ENCODE measurements around the gene NEUROD1. TPM values are rescaled to one million over a fixed set of nuclear protein-coding genes. Genes with fewer than 3 reads are reported as not detected.

Gene NEUROD1
- total RNA-seq, 2 donors from 2014 or later = not detected

DNA sequence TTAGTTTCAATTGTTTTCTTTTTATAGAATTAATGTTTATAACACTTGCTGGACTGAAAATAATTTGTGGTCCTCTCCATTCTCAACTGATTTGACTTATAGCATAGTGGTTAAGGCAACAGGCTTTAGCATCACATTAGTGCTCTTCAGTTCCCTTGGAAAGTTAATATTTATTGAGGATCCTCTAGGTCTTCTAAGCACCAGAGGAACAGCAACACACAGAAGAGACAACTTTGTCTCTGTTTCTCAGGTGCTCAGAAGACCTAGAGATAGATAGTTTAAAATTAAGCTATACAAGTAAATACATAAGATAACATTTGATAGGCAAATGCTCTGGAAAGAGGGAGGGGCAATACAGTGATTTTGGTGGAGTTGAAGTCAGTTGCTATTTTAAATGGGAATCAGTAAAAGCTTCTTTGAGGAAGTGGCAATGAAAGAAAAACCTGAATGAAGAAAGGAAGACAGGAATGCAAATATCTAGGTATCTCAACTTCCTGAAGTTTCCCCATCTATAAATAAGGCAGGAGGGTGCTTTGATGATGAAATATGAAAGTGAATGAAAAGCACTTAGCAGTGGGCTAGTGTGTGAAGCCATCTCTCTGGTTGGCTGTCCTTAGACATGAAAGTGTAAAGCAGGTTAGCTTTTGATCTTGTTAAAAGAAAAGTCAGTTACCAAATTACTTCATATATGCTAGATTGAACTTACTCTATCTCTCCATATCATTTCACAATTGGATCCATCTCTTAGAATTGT, 7.9 kb downstream of the NEUROD1 start:
- TF ChIP-seq CTCF (IDR thresholded peaks at IDR 0.05) (no peak), POLR2A (IDR thresholded peaks at IDR 0.05) (no peak), POLR2AphosphoS5 (IDR thresholded peaks at IDR 0.05) (no peak)
- no peak for DNase-seq (ENCODE audit: low spot score)
- H3K4me3 ChIP-seq = no peak overlapping the region
- H3K27ac ChIP-seq = no peak overlapping the region
- intact Hi-C loops (cut with DNase I) = no loop called here
- no peaks in the 10 kb centered on the region for H3K36me3 ChIP-seq
- H3K4me1 ChIP-seq (replicated peaks) = no peaks in the 10 kb centered on the region
- no peaks in the 10 kb centered on the region for H3K9me3 ChIP-seq
- H3K27me3 ChIP-seq (replicated peaks; ENCODE audit: insufficient read depth) = peaks cover 2% of the 10 kb centered on the region

DNA sequence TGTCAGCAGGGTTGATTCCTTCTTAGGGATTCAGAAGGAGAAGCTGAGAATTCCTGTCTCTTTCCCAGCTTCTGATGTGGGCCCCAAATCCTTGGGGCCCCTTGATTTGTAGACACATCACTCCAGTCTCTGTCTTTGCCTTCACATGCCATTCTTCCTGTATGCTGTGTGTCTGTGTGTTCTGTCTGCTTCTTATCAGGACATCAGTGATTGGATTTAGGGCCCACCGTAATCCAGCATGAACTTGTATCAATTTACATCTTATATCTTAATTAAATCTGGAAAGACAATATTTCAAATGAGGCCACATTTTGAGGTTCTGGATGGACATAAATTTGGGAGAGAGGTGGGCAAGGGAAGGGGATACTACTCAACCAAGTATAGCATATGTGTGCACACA, 9.7 kb downstream of the NEUROD1 start:
- DNase-seq (ENCODE audit: low spot score) = no peak
- 25% methylated on average over 1 of the region's 1 CpG for WGBS
- H3K27me3 ChIP-seq (replicated peaks; ENCODE audit: insufficient read depth) = peaks cover 2% of the 10 kb centered on the region
- H3K9me3 ChIP-seq = no peaks in the 10 kb centered on the region
- H3K4me1 ChIP-seq (replicated peaks) = no peaks in the 10 kb centered on the region
- no peak overlapping the region for H3K4me3 ChIP-seq
- no peak overlapping the region for H3K27ac ChIP-seq
- H3K36me3 ChIP-seq = no peaks in the 10 kb centered on the region
- TF ChIP-seq POLR2AphosphoS5 (IDR thresholded peaks at IDR 0.05) = no peak
- no peak for TF ChIP-seq POLR2A (IDR thresholded peaks at IDR 0.05)
- TF ChIP-seq CTCF (IDR thresholded peaks at IDR 0.05) = no peak
- intact Hi-C loops (cut with DNase I) = no loop called here

DNA sequence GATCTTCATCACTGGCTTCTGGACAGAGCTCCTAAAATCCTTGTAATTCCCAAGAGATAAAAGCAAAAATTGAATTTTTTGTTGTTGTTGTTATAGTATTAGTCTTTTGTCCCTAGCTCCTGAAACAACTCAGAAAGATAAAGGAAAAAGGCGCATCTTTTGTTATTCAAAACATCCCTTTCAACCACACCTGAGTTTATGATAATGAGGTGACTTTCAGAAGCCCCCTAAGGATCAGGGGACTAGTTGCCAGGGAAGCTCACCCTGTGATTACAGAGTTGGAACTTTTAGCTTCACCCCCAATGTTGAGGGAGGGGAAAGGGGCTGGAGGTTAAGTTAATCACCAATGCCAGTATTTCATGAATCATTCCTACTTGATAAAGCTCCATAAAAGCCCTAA, 13.1 kb downstream of the NEUROD1 start:
- 65% methylated on average over 1 of the region's 1 CpG for WGBS
- TF ChIP-seq POLR2AphosphoS5 (IDR thresholded peaks at IDR 0.05) = no peak
- TF ChIP-seq CTCF (IDR thresholded peaks at IDR 0.05) = no peak
- no peak for TF ChIP-seq POLR2A (IDR thresholded peaks at IDR 0.05)
- intact Hi-C loops (cut with DNase I) = no loop called here
- H3K9me3 ChIP-seq = no peaks in the 10 kb centered on the region
- H3K27me3 ChIP-seq (replicated peaks; ENCODE audit: insufficient read depth) = no peaks in the 10 kb centered on the region
- H3K36me3 ChIP-seq = no peaks in the 10 kb centered on the region
- no peak overlapping the region for H3K4me3 ChIP-seq
- H3K4me1 ChIP-seq (replicated peaks) = no peaks in the 10 kb centered on the region
- H3K27ac ChIP-seq = no peak overlapping the region
- DNase-seq (ENCODE audit: low spot score) = no peak

DNA sequence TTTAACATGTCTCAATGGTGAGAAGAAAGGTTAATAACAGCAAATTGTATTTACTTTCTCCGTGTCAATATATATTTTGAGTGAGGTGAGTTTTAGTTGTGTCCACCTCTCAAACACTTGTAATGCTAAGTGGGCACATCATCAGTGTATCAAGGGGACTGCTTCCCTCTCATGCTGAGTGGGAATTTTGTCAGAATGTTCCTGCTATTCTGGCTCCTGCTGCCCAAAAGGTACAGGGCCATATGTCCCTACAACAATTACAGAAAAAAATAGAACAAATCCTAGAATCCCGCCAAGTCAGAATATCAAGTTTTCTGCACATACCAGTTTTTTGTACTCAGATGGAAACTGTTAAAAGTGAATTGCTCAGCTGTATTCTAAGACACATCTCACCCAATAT, 18.0 kb downstream of the NEUROD1 start:
- Histone ChIP-seq H3K9me3 (no peaks in the 10 kb centered on the region), H3K36me3 (no peaks in the 10 kb centered on the region), H3K27ac (no peak overlapping the region), H3K4me1 (replicated peaks) (no peaks in the 10 kb centered on the region), H3K27me3 (replicated peaks; ENCODE audit: insufficient read depth) (no peaks in the 10 kb centered on the region), H3K4me3 (no peak overlapping the region)
- no peak for DNase-seq (ENCODE audit: low spot score)
- intact Hi-C loops (cut with DNase I) = no loop called here
- 80% methylated on average over 2 of the region's 2 CpGs for WGBS
- no peak for TF ChIP-seq CTCF (IDR thresholded peaks at IDR 0.05)

DNA sequence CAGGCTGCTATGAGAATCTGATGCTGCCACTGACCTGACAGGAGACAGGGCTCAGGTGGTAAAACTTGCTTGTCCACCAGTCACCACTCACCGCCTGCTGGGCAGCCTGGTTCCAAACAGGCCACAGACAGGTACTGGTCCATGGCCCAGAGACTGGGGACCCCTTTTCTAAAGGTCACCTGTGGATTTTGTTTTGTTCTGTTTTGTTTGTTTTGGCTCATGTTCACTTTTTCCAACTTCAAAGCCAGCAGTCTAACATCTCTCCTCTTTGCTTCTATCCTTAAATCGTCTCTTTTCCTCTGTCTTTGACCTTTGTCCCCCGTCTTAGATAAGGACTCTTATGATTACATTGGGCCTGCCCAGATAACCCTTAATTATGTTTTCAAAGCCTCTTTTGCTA, 20.1 kb downstream of the NEUROD1 start:
- Histone ChIP-seq H3K27ac (no peak overlapping the region), H3K9me3 (no peaks in the 10 kb centered on the region), H3K4me3 (no peak overlapping the region), H3K4me1 (replicated peaks) (no peaks in the 10 kb centered on the region), H3K27me3 (replicated peaks; ENCODE audit: insufficient read depth) (no peaks in the 10 kb centered on the region), H3K36me3 (no peaks in the 10 kb centered on the region)
- WGBS = 53% methylated on average over 3 of the region's 3 CpGs
- intact Hi-C loops (cut with DNase I) = no loop called here
- no peak for DNase-seq (ENCODE audit: low spot score)
- TF ChIP-seq POLR2AphosphoS5 (IDR thresholded peaks at IDR 0.05) = no peak
- no peak for TF ChIP-seq CTCF (IDR thresholded peaks at IDR 0.05)
- TF ChIP-seq POLR2A (IDR thresholded peaks at IDR 0.05) = no peak

Measured in prostate gland (tissue), 2 donors.